Measurements from ENCODE around the gene POLR1C.
"Not testable (repeated sequence)": the region's sequence is repeated elsewhere in the genome, so short reads cannot be mapped to it uniquely, and the experiment has no call there.

POLR1C gene

DNA sequence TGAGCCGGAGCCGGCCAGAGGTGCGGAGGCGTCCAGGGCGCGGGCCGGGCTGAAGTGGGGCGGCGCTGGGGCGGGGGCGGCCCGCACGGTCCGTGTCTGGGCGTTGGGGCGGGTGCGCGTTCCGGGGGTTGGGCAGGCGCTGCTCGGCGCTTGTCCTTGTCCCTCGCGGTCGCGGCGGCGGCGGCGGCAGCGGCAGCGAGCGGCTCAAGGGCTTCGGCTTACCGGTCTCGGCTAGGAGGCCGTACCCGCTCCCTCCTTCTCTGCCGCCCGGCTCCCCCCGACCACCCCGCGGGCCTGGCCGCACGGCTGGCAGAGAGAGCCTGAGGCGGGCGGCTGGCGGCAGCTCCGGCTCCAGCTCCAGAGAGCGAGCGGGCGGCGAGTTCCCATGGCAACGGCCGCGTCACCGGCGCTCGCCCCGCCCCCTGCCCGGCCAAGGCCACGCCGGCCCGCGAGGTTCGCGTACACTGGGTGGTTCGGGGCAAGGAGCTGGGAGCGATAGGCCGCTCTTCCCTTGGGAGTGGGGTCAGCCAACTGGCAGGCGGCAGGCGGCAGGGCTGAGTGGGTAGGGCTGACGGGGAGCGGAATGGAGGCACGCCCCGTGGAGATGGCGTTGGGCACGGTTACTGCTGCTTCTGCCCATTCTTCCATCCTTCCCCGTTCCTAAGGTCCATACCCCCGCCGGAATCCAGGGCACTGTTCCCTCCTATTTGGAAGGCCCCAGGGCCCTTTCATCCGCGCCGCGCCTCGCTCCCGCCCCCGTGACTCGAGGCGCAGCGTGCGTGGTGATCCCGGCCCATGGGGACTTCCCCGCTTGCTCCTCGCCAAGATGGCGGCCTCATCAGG is 6.7 kb upstream of the POLR1C start, which contains the start of gene LRRC73:
Gene LRRC73, minus strand, starts transcription at position 363 of the 843 bp plus-strand sequence. CDS start 561 bp downstream, outside the sequence.
- peak; percentile 18 to 75 for DNase-seq (ENCODE audit: low read depth in 2 of 2)

DNA sequence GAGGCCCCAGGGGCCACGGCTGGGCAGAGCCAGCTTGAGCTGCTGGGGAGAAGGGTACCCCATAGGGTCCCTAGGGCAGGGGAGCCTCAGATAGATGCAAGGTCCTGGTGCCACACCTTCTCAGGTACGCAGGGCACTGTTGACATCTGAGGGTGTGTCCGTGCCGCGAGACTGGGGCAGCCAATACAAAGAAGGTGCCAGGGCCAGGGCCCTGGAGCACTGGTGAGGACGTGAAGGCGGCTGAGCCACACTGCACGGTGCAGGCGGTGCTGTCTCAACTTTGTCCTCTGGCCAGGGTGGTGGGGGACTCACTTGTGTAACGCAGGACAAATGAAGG is 6.1 kb upstream of the POLR1C start:
- no peak for DNase-seq (ENCODE audit: low read depth in 2 of 2)

DNA sequence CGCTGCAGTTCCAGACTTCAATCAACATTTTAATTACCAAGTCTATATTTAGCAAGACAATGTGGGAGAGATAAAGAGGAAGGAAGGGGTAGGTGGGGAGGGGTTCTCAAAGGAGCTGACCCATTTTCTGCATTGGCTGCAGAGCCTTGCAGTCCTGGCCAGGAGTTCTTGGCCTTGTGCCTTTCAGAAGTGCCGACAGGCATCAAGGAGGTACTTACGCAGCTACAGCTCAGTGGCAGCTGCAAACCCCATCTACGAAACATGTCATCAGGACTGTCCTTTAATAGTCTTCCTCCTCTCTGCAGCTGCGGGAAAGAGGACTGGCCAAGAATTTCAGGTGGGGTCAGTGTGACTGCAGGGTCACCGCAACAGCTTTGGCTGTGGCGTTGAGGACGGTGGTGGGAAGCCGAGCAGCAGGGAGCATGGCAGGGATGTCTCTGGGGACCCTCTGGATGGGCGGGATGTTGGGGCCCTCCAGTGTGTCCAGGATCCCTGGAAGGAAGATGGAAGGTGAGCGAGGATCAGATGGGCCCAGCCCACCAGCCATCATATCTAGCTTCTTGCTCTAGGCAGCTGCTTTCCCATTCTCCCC is 5.0 kb upstream of the POLR1C start:
- no peak for DNase-seq (ENCODE audit: low read depth in 2 of 2)

DNA sequence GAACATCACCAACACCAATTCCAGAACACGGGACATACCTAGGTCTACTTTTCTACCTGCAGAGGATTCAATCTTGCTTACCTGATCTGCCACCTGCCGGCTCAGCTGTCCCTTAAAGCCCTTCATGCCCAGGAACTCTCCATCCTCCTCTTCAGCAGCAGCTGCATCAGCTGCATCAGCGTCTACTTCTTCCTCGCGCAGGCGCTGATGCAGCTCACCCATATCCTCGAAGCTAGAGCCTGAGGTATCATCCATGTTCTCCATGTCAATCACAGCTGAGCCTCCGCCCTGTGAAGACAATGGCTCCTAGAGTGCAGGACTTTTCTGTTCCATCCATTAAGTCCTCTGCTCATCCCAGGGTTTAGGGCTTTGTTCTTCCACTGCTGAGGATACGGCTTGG is 1.1 kb upstream of the POLR1C start:
- no peak for DNase-seq (ENCODE audit: low read depth in 2 of 2)

DNA sequence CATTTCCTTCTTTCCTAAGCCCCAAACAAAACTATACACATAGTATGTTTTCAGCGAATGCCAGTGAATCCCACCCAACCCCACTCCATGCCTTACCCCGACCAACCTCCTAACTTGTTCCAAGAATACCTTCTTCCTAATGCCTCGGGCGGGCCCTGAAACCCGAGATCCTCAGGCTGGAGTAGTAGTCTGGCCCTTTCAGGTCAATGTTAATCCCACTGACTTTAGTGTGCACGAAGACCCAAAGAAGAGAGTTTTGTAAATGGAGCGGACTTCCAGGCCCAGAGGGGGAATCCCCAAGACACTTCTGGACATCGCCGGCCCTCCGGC is 557 bp upstream of the POLR1C start:
- no peak for DNase-seq (ENCODE audit: low read depth in 2 of 2)

DNA sequence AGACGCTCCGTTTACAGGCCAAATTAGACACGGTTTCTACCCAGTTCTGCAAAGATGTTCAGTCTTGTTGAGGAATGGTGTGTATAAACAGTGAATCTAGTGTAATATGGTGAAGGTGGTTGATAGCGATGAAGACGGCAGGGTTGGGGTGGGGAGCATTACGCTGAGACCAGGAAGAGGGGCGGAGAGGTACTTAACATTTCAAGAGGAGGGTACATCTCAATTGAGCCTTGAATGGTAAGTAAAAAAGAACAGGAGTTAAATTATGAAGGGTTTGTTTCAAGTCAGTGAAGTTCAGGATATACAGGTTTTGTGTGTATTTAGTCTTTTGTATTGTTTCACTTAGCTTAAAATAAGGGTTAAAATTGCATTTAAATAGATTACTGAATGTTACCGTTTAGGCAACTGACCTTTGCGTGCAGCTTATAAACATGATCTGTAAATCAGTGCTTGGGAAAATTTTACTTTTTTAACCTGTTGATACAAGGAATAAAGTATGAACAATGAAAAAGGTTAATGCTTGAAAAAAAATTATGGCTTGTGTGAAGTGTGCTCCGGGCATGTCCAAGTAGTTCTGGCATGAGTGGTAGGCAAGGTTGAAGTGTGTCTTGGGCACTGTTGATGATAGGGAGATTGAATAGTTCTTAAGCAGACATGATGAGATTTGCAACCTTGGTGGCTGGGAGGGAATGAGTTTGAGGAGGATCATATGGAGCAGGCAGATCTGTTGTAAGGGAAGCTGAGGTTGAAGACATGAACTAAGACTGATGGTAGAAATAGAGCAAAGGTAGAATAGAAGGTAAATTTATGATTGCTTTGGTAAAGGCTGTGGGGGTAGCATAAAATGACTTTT is 842 bp downstream of the POLR1C start:
- no peak for DNase-seq (ENCODE audit: low read depth in 2 of 2)

DNA sequence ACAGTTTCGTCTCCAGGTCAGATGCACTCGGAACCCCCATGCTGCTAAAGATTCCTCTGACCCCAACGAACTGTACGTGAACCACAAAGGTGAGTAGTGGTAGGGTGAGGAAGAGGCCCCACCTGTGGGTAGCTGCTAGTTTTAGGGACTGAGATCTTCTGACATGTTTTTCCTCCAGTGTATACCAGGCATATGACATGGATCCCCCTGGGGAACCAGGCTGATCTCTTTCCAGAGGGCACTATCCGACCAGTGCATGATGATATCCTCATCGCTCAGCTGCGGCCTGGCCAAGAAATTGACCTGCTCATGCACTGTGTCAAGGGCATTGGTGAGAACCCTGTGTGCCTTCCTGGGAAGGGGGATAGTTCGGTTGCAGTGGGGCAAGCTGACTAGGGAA is 3.2 kb downstream of the POLR1C start:
- DNase-seq (ENCODE audit: low read depth in 2 of 2) = no peak

DNA sequence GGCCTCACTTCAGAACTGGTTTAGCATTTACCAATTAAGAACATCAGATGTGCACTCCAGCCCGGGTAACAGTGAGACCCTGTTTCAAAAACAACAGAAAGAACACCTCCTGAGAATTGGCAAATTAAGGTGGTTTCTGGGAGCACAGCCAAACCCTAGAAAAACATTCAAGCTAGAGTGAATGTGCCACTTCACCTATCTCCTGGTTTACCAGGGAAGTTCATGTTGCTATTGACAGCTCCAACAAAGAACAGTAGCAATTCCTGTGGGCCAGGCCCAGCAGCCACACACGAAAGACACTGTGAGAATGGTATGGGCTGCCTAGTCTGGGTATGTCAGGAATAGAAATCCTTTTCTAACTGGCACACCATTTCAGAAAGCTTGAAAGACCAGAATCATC is 4.9 kb downstream of the POLR1C start:
- DNase-seq (ENCODE audit: low read depth in 2 of 2) = no peak

DNA sequence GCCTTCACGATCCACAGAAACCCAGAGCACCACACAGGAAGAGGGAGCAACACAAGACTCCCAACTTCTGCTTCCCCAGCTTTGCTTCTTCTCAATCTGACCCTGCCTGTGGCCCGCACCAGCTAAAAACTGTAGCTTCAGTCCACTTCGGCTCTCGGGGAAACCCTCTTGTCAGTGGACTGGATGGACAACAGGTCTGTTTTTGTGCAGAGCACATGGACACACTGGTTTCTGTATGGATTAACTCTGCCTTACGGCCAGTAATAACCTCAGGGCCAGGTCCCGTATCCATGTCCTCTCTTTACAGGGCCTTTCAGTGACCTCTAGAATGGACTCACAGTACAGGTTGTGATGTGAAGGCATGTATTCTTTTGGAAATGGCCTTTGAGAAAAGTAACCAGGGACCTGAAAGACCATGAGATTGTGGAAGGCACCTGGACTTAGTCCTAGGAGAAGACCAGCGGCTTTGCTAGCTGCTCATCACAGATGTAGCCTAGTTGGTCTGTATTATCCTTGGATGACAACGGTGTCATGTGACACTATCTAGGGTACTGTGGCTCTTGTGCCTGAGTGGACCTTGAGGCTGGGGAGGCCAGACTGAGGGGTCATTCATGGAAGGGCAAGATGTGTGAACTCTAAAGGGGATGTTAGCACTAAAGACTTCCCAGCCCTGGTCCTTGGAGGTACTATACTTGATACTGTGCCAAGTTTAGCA is 5.8 kb downstream of the POLR1C start:
- DNase-seq (ENCODE audit: low read depth in 2 of 2) = no peak

DNA sequence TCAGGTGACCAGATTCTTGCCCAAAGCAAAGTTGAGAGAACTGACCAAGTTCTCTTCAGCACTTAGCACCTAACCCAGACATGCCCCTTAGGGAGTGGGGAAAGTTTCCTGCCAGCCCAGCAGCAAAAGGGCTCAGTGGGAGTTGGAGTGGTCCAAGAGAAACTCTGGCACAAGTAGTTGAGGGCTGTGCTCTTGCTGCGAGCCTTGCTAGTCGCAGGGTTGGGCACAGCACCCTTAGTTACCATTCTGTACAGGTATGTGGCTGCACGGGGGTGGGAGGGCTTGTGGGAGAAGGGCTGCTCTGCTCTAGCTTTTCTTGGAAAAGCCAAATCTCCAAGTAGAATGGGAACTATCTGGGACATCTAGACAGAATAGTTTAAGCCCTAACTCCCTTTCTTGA is 6.4 kb downstream of the POLR1C start:
- DNase-seq (ENCODE audit: low read depth in 2 of 2) = no peak

DNA sequence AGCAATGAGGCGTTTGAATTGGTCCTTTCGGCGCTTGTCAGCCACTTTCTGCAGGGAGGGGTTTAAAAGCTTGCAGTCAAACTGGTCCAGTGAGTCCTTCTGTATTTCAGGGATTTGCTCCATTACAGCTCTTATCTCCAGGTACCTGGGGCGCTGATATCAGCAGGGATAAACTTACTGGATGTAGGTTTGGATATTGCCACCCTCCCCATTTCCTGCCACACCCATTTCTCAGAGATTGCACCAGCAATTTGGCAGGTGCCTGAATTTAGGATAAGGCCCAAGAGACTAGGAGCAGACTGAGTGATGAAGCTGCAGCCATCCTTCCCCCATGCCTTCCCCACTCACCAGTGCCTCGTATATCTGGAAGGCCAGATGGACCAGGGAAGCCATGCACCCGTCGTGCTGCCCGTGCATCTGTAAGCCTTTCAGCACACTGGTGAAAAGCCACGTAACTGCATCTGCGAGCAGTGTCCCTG is 7.6 kb downstream of the POLR1C start:
- no peak for DNase-seq (ENCODE audit: low read depth in 2 of 2)

DNA sequence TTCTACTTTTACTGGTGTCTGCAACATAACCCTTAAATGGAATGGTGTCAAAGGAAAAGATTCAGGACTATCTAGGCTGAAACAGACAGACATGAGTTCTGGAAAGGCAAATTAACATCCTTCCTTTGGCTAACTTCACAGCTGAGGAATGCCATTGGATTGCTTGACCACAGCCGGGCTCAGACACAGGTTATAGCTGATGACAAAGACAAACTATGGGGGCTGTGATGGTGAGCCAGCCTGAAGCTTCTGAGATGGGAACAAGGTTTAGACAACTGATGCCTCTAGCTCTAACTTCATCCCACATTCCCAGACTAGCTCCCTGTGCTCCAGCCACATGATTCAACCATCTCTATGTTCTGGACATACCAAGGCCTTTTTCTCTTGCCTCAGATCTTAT is 15.3 kb downstream of the POLR1C start:
- no peak for DNase-seq (ENCODE audit: low read depth in 2 of 2)

DNA sequence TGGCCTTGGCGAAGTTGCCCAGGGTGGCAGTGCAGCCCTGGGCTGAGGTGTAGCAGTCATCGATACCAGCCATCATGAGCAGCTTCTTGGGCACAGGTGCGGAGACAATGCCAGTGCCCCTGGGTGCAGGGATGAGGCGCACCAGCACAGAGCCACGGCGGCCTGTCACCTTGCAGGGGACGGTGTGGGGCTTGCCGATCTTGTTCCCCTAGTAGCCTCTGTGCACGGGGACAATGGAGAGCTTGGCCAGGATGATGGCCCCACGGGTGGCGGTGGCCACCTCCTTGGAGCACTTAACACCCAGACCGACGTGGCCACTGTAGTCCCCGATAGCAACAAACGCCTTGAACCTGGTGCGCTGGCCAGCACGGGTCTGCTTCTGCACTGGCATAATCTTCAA is 22.1 kb downstream of the POLR1C start:
- DNase-seq (ENCODE audit: low read depth in 2 of 2) = not testable (repeated sequence)

DNA sequence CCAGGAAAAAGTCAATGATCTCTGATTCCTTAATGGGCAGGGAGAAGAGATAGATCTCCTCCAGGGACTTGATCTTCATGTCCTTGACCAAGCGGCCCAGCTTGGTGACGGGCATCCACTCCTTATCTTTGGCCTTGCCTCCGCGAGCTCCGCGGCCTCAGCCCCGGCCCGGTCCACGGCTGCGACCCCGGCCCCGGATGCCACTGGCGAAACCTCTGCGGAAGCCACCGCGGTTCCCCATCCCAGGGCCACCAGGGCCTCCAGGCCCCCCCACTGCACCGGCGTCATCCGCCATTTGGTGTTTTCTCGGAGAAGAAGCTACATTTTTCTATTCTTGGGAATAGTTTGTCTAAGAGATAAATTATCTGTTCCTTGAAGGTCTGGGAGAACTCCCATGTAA is 22.5 kb downstream of the POLR1C start:
- DNase-seq (ENCODE audit: low read depth in 2 of 2) = not testable (repeated sequence)

DNA sequence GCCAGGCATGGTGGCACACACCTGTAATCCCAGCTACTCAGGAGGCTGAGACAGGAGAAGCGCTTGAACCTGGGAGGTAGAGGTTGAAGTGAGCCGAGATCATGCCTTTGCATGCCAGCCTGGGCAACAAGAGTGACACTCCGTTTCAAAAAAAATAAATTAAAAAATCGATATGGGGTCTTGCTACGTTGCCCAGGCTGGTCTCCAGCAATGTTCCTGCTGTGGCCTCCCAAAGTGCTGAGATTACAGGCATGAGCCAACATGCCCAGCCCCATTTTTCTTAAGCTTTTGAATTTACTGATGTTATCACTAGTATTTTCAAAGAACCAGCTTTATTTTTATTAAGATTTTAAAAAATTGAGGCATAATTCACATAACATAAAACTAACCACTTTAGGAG is 23.6 kb downstream of the POLR1C start:
- DNase-seq (ENCODE audit: low read depth in 2 of 2) = no peak

DNA sequence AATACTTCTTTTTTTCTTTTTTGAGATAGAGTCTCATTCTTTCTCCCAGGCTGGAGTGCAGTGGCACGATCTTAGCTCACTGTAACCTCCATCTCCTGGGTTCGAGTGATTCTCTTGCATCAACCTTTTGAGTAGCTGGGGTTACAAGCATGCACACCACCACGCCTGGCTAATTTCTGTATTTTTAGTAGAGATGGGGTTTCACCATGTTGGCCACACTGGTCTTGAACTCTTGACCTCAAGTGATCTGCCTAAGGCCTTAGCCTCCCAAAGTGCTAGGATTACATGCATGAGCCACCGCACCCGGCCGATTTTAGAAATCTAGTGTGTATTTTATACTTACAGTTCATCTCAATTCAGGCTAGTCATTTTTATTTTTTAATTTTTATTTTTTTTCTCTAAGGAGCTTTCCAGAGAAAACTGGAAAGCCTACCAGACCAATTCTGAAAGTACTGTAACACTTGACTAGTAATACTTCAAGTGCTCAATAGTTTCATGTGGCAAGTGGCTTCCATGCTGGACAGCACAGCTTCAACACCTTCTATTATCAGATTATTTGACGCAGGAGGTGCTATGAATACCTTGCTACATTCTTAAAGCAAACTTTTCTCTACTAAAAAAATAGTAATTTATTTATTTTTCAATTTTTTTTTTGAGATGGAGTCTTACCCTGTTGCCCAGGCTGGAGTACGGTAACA is 25.0 kb downstream of the POLR1C start:
- DNase-seq (ENCODE audit: low read depth in 2 of 2) = no peak

DNA sequence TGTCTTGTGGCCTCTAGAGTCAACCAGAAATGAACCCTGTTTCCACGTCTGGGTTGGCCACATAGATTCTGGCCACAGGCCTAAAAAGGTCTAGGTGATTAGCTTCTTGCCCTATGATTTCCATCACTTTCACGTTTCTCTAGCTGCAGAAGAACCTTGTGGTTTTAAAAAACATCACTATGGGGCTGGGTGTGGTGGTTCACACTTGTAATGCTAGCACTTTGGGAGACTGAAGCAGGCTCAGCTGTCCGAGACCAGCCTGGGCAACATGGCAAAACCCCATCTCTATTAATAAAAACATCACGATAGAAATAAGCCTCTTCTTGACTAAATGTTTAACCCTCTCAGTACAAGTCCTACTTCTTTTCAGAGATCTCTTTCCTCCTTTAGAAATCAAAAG is 27.6 kb downstream of the POLR1C start:
- DNase-seq (ENCODE audit: low read depth in 2 of 2) = no peak

DNA sequence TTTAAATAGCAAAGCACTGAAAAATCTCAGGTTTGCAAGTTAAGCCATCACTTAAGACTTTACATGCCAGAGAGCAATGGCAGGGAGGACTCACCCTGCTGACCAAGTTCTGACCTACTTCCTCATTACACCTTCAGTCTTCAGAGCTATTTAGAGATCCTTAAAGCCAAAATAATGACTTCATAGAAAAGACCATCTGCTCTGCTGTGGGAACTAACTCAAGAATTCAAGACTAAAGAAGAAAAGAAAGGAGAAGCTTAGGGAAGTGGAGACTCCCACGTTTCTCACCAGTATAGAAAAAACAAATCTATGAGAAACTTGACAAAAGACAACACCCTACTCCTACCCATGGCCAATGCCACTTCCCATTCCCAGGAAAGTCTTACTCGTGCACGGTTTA is 30.3 kb downstream of the POLR1C start:
- no peak for DNase-seq (ENCODE audit: low read depth in 2 of 2)

DNA sequence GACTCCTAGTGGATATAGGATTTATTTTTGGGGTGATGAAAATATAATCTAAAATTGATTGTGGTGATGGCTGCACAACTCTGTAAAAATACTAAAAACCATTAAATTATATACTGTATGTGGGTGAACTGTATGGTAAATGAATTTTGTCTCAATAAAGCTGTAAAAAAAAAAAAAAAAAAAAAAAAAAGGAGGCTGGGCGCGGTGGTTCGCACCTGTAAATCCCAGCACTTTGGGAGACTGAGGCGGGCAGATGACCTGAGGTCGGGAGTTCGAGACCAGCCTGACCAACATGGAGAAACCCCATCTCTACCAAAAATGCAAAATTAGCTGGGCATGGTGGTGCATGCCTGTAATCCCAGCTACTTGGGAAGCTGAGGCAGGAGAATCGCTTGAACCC is 40.7 kb downstream of the POLR1C start:
- not testable (repeated sequence) for DNase-seq (ENCODE audit: low read depth in 2 of 2)

DNA sequence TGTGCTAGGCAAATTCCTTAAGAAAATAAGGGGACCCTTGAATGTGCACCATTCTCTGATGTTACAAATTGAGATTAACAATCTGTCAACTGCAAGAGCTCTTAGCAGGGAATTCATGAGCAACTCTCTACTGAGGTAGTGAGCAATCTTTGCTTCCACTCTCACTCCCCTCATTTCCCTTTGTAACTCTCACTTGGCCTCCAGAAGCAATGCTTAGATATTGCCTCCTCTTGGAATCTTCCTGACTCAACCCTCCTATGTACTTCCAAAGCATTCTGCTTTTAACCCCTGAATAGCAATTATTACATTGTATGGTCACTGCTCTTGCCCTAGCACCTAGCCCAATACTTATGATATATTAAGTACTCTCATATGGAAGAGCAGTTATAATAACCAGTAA is 42.4 kb downstream of the POLR1C start:
- no peak for DNase-seq (ENCODE audit: low read depth in 2 of 2)

DNA sequence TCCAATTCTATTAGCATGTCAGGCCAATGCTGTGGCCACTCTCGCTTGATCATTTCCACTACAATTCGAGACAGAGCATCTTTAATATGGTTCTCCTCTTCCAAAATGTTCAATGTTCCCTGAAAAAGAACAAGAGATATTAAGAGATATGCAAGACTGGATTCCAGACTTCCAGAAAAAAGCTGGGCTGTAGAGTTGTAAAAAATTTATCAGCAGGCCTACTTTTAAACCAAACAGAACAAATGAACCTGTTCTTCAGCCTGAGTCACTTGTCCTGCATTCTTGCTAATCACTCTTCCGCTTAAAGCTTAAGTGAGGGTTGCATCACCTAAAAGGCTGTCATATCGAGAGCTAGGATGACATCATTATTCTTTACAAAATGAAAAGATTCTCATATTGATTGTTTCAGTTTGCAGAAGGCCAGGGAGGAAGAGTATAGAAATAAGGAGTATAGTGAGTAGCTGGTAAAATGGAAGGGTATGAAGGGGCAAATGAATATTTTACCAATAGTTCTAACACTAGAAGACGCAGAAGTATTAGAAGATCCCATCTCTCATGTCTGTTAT is 54.1 kb downstream of the POLR1C start:
- DNase-seq (ENCODE audit: low read depth in 2 of 2) = no peak

All from stimulated activated CD8-positive, alpha-beta memory T cell treated with anti-CD3 and anti-CD28 coated beads, Interleukin-7, amount 100 ng/mL, for 4 hours (primary cell).